SU-DHL-6 (cell line): ENCODE results near the gene HOXD11.

Experiments used
- H2AFZ ChIP-seq: fragments of 200-600 bp; sonication (generic); 2 replicates; pipeline ENCODE4 v1.6.1; 2014; ENCODE audit warnings: low read depth, mild to moderate bottlenecking, moderate library complexity, mixed read lengths, antibody characterized with exemption, low read length; ENCODE audit not compliant: severe bottlenecking
- H3F3A ChIP-seq: fragments of 200-600 bp; shearing (Covaris generic); 2 replicates; pipeline ENCODE4 v1.6.0; 2016; ENCODE audit warnings: antibody characterized with exemption, mild to moderate bottlenecking; ENCODE audit not compliant: insufficient read depth
- H3K27ac ChIP-seq: fragments of 200-600 bp; sonication (generic); 2 replicates; pipeline ENCODE4 v1.5.1; 2016; ENCODE audit warnings: low read depth, mild to moderate bottlenecking, low read length, moderate library complexity, mixed read lengths
- H3K27me3 ChIP-seq: fragments of 200-600 bp; sonication (generic), shearing (Covaris generic); 2 replicates; pipeline ENCODE4 v1.6.0; 2014; ENCODE audit warnings: mild to moderate bottlenecking, low read length
- H3K36me3 ChIP-seq: fragments of 200-600 bp; sonication (generic); 2 replicates; pipeline ENCODE4 v1.6.1; 2014; ENCODE audit warnings: mild to moderate bottlenecking, low read length, mixed read lengths
- H3K4me2 ChIP-seq: fragments of 300-600, 200-600 bp; shearing (Covaris generic), sonication (generic); 2 replicates; pipeline ENCODE4 v1.6.0; 2014; ENCODE audit warnings: low read length, low read depth, mild to moderate bottlenecking; ENCODE audit not compliant: poor library complexity, severe bottlenecking
- H3K4me3 ChIP-seq: fragments of 200-600 bp; sonication (generic); 2 replicates; pipeline ENCODE4 v1.5.1; 2014; ENCODE audit warnings: antibody characterized with exemption, low read length, mild to moderate bottlenecking, mixed read lengths; ENCODE audit not compliant: insufficient read depth, poor library complexity, severe bottlenecking
- H3K79me2 ChIP-seq: fragments of 200-600 bp; sonication (generic); 2 replicates; pipeline ENCODE4 v1.6.1; 2014; ENCODE audit warnings: mild to moderate bottlenecking, low read length, moderate library complexity; ENCODE audit not compliant: insufficient read depth
- H3K9ac ChIP-seq: fragments of 200-600 bp; sonication (generic); 2 replicates; pipeline ENCODE4 v1.7.0; 2014; ENCODE audit warnings: mild to moderate bottlenecking, low read length
- H3K9me2 ChIP-seq: fragments of 200-600 bp; sonication (generic); replicated peaks from 2 replicates; pipeline ENCODE4 v1.6.1; 2014; ENCODE audit warnings: low read length; ENCODE audit not compliant: insufficient read depth
- H3K9me3 ChIP-seq: fragments of 200-600 bp; sonication (generic); 2 replicates; pipeline ENCODE4 v1.6.1; 2014; ENCODE audit warnings: low read length, mixed read lengths; ENCODE audit not compliant: insufficient read depth
- H4K20me1 ChIP-seq: fragments of 200-600 bp; sonication (generic); 2 replicates; pipeline ENCODE4 v1.6.1; 2014; ENCODE audit warnings: low read depth, mild to moderate bottlenecking, antibody characterized with exemption, low read length, moderate library complexity, mixed read lengths
- CTCF ChIP-seq: fragments of 200-600 bp; sonication (generic); IDR thresholded peaks from one replicate; pipeline ENCODE4 v1.5.1; 2017; ENCODE audit warnings: antibody characterized with exemption, mild to moderate bottlenecking, low read length, moderate library complexity; ENCODE audit not compliant: insufficient read depth, poor library complexity, severe bottlenecking
- EZH2phosphoT487 ChIP-seq: fragments of 200-600 bp; sonication (generic), shearing (Covaris generic); conservative IDR thresholded peaks from 2 replicates; pipeline ENCODE4 v1.6.1; 2018; ENCODE audit warnings: mild to moderate bottlenecking, antibody characterized with exemption, low read length, moderate library complexity, mixed read lengths

The HOXD11 gene

GRCh38 chr2:176092270-176093144 lies 14.6 kb upstream of the HOXD11 start, which contains the start of gene HOXD13:
HOXD13 (plus strand) TSS chr2:176092721; CDS start chr2:176092891, 170 bp downstream.
- no peak within 1 kb of the TSS for H3K9ac ChIP-seq
- H3F3A ChIP-seq = no peaks in the 10 kb centered on the region
- no peaks in the 10 kb centered on the region for H3K27me3 ChIP-seq
- no peak within 1 kb of the TSS for H3K27ac ChIP-seq
- no peak within 1 kb of the TSS for H3K4me2 ChIP-seq
- H4K20me1 ChIP-seq = no peaks in the 10 kb centered on the region
- no peaks in the 10 kb centered on the region for H3K36me3 ChIP-seq
- TF ChIP-seq EZH2phosphoT487 = no peak
- no peak for TF ChIP-seq CTCF
- no peaks in the 10 kb centered on the region for H3K9me3 ChIP-seq
- no peak within 1 kb of the TSS for H3K4me3 ChIP-seq
- H3K79me2 ChIP-seq = no peaks in the 10 kb centered on the region
- H2AFZ ChIP-seq = no peak within 1 kb of the TSS
- H3K9me2 ChIP-seq = no peaks in the 10 kb centered on the region

GRCh38 chr2:176093145-176093897 lies 13.8 kb upstream of the HOXD11 start:
- H3K9me3 ChIP-seq = no peaks in the 10 kb centered on the region
- no peaks in the 10 kb centered on the region for H3K79me2 ChIP-seq
- H3K27ac ChIP-seq = no peak overlapping the region
- H3K9ac ChIP-seq = no peak overlapping the region
- H3K36me3 ChIP-seq = no peaks in the 10 kb centered on the region
- no peaks in the 10 kb centered on the region for H3F3A ChIP-seq
- no peak overlapping the region for H3K4me3 ChIP-seq
- H4K20me1 ChIP-seq = no peaks in the 10 kb centered on the region
- no peaks in the 10 kb centered on the region for H3K27me3 ChIP-seq
- no peak overlapping the region for H3K4me2 ChIP-seq
- no peak overlapping the region for H2AFZ ChIP-seq
- TF ChIP-seq CTCF (no peak), EZH2phosphoT487 (no peak)
- no peaks in the 10 kb centered on the region for H3K9me2 ChIP-seq

- no peaks in the 10 kb centered on the region for H3K79me2 ChIP-seq
- H4K20me1 ChIP-seq = no peaks in the 10 kb centered on the region
- no peaks in the 10 kb centered on the region for H3K9me3 ChIP-seq
- no peak for TF ChIP-seq EZH2phosphoT487
- TF ChIP-seq CTCF = no peak
- H3K27ac ChIP-seq = no peak overlapping the region
- no peaks in the 10 kb centered on the region for H3K9me2 ChIP-seq
- H3K36me3 ChIP-seq = no peaks in the 10 kb centered on the region
- no peak overlapping the region for H3K4me2 ChIP-seq
- H3K4me3 ChIP-seq = no peak overlapping the region
- H3F3A ChIP-seq = no peaks in the 10 kb centered on the region
- no peak overlapping the region for H3K9ac ChIP-seq
- no peaks in the 10 kb centered on the region for H3K27me3 ChIP-seq
- H2AFZ ChIP-seq = no peak overlapping the region
Observed at GRCh38 chr2:176093898-176094249, 13.2 kb upstream of the HOXD11 start.
